ENCODE measurements around the gene TOGARAM2.

TOGARAM2 gene

DNA sequence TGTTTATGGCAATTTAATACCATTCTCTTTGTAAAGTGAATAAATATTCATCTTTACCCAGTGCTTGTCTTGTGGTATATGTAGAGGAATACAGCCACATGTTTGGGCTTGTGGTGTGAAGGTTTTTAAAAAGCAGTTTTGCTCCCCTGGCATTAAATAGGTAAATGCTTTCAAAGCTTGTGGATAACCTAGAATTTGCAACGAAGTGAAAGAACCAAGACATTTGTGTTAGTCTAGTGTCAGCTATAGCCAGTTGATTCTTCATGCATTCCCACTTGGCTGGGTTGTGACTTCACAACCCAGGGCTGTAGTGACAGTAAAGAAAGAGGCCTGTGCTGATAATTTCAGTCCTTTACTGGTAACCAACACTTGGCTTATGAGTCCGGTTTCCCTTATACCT, 32.9 kb upstream of the TOGARAM2 start:
- H3K4me2 ChIP-seq (ENCODE audit: low read length): no peak overlapping the region
- peaks cover 9% of the 10 kb centered on the region for H3K79me2 ChIP-seq (ENCODE audit: low read length)
- peaks cover 51% of the 10 kb centered on the region for H3K36me3 ChIP-seq (replicated peaks; ENCODE audit: low read depth, low read length)
- no peaks in the 10 kb centered on the region for H3K9me3 ChIP-seq (ENCODE audit: insufficient read depth, low read length)
- no peaks in the 10 kb centered on the region for H3K4me1 ChIP-seq (ENCODE audit: low read length)
- no peak overlapping the region for H3K27ac ChIP-seq (ENCODE audit: low read length)
- H3K4me3 ChIP-seq (ENCODE audit: low read length): no peak overlapping the region
- peaks cover 10% of the 10 kb centered on the region; the same call in 1 of the 2 replicates for H4K20me1 ChIP-seq (ENCODE audit: insufficient read depth, low read length)
- TF ChIP-seq CTCF (IDR thresholded peaks at IDR 0.05; ENCODE audit: low read depth, low read length) (no peak), EZH2phosphoT487 (IDR thresholded peaks at IDR 0.05; ENCODE audit: low read depth) (no peak)
- H3K9ac ChIP-seq (ENCODE audit: low read length): no peak overlapping the region
- H3K27me3 ChIP-seq (ENCODE audit: low read depth, low read length): no peaks in the 10 kb centered on the region
- no peak overlapping the region for H2AFZ ChIP-seq (ENCODE audit: low read depth, low read length)

- no peaks in the 10 kb centered on the region for H3K27me3 ChIP-seq (ENCODE audit: low read depth, low read length)
- H4K20me1 ChIP-seq (ENCODE audit: insufficient read depth, low read length): peaks cover 10% of the 10 kb centered on the region; the same call in 1 of the 2 replicates
- no peak overlapping the region for H3K4me2 ChIP-seq (ENCODE audit: low read length)
- TF ChIP-seq CTCF (IDR thresholded peaks at IDR 0.05; ENCODE audit: low read depth, low read length): no peak
- no peak for TF ChIP-seq EZH2phosphoT487 (IDR thresholded peaks at IDR 0.05; ENCODE audit: low read depth)
- no peaks in the 10 kb centered on the region for H3K79me2 ChIP-seq (ENCODE audit: low read length)
- H3K4me1 ChIP-seq (ENCODE audit: low read length): no peaks in the 10 kb centered on the region
- peaks cover 41% of the 10 kb centered on the region for H3K36me3 ChIP-seq (replicated peaks; ENCODE audit: low read depth, low read length)
- no peak overlapping the region for H2AFZ ChIP-seq (ENCODE audit: low read depth, low read length)
- no peak overlapping the region for H3K9ac ChIP-seq (ENCODE audit: low read length)
- no peak overlapping the region for H3K27ac ChIP-seq (ENCODE audit: low read length)
- no peak overlapping the region for H3K4me3 ChIP-seq (ENCODE audit: low read length)
- H3K9me3 ChIP-seq (ENCODE audit: insufficient read depth, low read length): no peaks in the 10 kb centered on the region
These were observed 31.9 kb upstream of the TOGARAM2 start for GRCh38 chr2:28949190-28949589.

GRCh38 chr2:28949617-28950305, 31.3 kb upstream of the TOGARAM2 start:
- Histone ChIP-seq H3K9me3 (ENCODE audit: insufficient read depth, low read length) (no peaks in the 10 kb centered on the region), H3K9ac (ENCODE audit: low read length) (no peak overlapping the region), H3K36me3 (replicated peaks; ENCODE audit: low read depth, low read length) (peaks cover 35% of the 10 kb centered on the region)

More at GRCh38 chr2:28949617-28950305, 31.3 kb upstream of the TOGARAM2 start:
- no peak for TF ChIP-seq EZH2phosphoT487 (IDR thresholded peaks at IDR 0.05; ENCODE audit: low read depth)
- TF ChIP-seq CTCF (IDR thresholded peaks at IDR 0.05; ENCODE audit: low read depth, low read length): no peak
- H2AFZ ChIP-seq (ENCODE audit: low read depth, low read length): no peak overlapping the region
- no peaks in the 10 kb centered on the region for H3K27me3 ChIP-seq (ENCODE audit: low read depth, low read length)
- H3K4me3 ChIP-seq (ENCODE audit: low read length): no peak overlapping the region
- H3K79me2 ChIP-seq (ENCODE audit: low read length): no peaks in the 10 kb centered on the region
- no peak overlapping the region for H3K4me2 ChIP-seq (ENCODE audit: low read length)
- H3K27ac ChIP-seq (ENCODE audit: low read length): no peak overlapping the region
- no peaks in the 10 kb centered on the region for H3K4me1 ChIP-seq (ENCODE audit: low read length)
- H4K20me1 ChIP-seq (ENCODE audit: insufficient read depth, low read length): peaks cover 10% of the 10 kb centered on the region; the same call in 1 of the 2 replicates

All from OCI-LY3 (cell line).